NOMO-1 treated with dmso at 0.1 percent for 144 hours (cell line): Measurements from ENCODE around the gene TOX2.

Experiments
- DNase-seq: peaks from one replicate; lab custom pipeline; 2025; ENCODE audit not compliant: unreplicated experiment; lab: John Stamatoyannopoulos, UW

TOX2 gene

DNA sequence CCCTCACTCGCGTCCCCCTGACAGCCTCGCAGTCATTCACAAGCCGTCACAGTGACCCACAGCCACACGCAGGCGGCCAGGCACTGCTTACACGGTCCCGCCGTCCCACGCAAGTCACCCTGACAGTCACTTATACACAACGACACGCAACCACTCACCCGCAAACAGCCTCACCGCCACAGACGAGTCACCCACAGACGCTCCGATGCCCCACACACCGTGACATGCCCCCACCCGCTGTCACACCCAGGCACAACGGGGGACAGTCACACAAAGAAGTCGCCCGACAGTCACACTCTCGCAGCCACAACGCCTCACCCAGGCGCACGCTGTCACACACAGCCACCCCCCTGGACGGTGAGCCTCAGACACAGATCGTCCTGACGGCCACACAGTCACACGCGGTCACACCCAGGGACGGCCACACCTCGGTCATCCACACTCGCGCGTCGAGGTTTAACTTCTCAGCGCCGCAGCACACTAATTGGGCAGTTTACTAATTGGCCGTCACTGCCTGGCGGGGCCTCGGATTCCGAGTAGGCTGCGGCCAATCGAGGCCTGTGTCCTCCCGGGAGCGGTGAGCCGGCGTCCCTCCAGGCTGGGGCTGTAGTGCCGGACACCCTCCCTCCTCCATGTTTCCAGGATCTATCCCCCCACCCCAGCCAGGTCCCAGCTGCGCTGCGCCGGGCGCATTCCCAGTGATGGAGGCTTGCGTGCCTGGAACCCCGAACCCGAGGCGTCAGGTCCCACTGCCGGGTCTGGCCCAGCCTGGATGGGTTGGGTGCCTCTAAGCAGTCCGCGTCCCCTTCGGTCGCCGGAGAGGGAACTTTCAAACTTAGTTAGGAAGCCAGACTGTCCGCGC is 790 bp downstream of the TOX2 start:
- DNase-seq: no peak

DNA sequence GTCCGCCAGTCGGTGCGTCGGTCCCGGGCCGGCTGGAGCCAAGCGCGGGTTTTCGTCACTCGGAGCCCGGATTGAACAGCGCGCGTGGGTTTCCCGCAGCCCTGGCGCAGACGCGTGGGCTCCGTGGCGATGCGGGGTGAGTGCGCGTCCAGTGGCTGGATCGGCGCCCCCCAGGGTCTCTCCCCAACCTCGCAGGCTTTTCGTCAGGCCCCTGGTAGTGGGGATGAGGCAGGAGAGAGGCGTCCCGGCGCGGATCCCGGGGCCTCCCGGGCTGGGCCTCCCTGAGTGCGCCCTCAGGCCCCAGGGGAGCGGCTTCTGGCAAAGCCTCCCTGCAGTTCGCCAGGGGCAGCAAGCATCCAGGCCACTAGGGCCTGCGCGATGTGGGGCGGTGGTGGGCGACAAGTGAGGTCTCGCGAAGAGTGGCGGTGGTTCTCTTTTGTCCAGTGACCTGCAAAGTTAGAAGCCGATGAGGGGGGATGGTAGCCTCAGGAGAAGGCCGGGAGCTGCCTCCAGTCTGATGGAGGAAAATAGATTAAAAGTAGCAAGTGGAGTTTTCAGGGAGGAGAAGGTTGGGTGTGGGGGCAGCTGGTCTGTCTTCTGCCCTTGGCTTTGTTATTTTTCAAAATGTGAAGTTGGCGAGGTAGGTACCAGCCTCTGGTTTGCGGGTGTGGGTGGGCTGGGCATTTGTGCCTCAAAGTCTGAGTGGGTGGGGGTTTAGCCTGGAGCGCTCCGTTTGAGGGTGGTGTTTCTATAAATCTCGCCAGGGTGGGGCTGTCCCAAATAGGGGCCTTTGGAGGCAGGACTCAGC is 1.6 kb downstream of the TOX2 start:
- no peak for DNase-seq

DNA sequence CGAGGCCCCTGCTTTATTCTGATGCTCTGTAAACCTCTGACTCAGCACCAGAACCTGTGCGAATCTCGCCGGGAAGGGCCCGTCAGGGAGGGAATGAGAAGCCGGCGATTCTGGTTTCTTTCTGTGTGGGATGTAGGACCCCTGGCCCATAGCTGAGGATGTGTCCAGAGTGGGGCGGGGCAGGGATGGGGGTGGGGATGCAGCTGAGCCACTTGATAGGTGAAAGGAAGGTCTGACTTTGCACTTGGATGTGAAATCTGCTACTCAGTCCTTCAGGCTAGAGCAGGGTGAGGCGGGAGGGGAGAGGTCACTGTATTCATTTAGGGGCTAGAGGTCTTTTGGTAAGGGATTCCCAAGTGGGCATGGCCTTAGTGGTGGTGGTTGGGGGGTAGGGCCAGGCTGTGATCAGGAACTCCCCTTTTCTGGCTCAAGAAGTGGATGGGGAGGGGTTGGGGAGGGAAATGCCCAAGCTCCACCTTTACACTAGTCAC is 2.3 kb downstream of the TOX2 start:
- no peak for DNase-seq

DNA sequence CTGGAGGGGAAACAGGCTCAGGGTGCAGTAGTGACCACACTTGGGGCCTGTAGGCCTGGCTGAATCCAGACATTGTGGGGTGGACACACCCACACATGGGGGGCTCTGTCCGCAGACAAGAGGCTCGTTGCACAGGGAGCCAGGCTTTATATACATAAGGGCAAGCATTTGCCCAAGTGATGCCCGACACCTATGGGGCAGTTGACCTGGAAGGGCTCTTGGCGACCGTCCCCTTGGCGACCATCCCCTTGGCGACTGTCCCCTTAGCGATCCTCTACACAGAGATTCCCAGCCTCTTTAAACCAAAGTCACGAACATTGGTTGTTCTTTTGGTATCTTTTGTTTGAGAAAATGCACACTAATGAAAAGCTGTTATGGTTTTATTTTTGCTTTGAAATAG is 2.7 kb downstream of the TOX2 start:
- DNase-seq: no peak

DNA sequence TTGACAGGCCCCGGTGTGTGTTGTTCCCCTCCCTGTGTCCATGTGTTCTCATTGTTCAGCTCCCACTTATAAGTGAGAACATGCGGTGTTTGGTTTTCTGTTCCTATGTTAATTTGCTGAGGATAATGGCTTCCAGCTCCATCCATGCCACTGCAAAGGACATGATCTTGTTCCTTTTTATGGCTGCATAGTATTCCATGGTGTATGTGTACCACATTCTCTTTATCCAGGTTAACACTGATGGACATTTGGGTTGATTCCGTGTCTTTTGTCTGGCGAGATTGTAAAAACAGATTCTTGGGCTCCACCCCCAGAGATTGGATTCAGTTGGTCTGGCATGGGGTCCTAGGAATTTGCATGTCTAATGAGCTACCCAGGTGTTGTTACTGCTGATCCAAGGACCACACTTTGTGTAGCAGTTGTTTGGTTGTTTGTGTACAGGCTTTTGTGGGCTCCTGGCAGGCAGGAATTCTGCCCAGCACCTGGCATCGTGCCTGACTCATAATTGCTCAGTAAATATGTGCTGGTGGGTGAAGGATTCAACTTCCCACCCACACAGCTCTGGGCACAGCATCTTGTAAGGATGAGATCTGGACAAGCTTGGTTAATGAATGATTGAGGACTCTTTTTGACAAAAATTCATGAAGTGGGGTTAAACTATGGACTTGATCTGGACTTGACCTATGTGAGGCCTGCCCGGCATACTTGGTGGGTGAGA is 5.2 kb downstream of the TOX2 start:
- DNase-seq: no peak

DNA sequence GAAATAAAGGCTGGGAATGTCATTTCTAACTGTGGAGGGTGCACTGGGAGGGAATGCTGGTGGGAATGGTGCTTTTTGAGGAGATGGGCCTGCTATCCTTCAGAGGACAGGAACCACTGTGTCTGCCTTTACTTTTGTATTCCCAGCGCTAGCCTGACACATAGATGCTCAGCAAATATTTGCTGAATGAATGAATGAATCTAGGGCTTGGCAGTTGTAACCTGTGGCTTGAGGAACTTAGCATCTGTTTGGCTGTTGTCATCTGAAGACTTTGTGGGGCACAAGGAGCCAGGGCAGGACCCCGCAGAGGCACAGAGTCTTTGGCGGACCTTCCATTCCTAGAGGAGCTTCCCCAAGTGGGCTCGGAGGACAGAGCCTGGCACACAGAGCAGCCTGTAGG is 6.1 kb downstream of the TOX2 start:
- no peak for DNase-seq

DNA sequence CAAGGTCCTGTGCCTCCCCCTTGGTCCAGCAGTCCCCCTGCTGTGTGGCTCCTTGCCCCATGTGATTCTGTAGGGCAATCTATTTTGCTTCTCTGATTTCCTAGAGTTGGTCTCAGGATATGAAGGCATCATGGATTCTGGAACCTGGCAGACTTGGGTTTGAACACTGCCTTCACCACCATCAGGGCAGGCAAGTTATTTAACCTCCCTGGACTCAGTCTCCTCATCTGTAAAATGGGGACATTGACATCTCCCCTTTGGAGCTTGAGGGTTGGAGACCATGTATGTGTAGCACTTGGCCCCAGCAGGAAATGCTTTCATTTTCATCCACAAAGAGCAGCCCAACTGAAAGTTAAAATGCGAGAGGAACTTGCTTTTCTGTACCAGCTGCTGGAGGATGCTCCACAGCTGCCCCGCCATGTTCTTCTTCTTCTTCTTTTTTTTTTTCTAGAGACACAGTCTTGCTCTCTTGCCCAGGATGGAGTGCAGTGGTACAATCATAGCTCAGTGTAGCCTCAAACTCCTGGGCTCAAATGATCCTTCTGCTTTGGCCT is 6.7 kb downstream of the TOX2 start:
- no peak for DNase-seq

DNA sequence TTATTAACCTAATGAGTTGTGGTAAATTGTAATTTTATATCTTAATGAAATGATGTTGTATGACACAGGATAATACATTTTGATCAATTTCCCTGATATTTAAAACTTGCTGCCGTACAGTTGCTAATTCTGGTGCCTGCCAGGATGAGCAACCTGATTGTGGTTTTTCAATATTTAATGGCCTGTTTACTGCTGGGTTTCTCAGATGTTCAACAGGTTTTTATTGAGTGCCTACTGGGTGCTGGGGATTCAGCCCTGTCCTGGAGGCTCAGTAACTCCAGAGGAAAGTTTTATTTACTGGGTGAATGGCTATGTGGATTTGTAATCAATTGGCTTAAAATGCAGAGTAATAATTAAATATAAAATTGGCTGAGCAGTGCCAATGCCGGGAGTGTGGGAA is 8.0 kb downstream of the TOX2 start:
- DNase-seq: no peak

DNA sequence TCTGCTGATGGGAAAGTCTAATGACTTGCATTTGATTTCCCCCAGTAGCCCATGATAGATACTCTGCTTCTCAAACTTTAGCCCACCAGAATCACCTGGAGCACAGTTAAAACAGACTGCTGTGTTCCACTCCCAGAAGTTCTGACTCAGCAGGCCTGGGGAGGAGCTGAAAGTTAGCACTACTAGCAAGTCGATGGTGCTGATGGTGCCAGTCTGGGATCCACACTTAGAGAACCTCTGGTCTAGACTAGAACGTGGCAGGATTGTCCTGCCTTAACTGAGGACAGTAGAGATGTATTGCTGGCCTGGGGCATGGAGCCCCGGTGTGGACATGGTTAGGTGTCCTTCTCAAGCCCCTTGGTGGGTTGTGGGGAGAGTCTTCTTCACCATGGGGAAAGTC is 8.7 kb downstream of the TOX2 start:
- DNase-seq: no peak

DNA sequence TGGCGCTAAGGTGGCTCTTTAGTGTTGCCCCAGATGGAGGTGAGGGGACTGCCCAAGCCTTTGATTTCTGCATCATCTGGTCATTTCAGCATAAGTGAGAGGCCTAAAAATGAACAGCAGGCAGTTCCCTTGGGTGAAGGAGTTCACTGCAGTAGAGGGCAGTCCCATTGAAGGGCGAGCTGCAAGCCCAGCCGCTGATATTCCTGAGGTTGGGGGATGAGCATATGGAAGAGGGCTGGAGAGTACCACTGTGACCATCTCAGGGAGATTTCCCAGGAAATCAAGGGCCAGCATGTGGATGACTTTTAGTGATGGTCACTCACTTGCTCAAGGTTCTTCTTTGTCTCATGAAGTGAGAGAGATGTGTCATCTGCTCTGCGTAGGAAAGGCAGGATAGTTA is 9.3 kb downstream of the TOX2 start:
- no peak for DNase-seq

DNA sequence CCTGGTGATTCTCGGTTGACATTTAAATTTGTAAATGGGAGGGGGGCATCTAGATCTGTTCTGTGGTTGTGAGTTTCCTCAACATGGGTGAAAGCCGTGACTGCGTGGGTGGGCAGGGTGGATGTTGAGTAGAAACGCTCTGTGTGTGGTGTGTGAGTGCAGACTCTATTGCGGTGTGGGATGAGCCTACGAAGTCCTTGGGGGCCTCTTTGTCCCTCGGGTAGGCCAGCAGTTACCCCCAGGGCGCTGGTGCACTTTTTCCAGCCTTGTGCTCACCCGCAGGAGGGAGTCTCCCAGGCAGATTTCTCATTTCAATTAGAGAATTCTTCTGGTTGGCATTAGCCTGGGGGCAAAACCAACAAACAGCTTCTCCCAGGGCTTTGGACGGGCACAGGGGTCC is 10.6 kb downstream of the TOX2 start:
- no peak for DNase-seq

DNA sequence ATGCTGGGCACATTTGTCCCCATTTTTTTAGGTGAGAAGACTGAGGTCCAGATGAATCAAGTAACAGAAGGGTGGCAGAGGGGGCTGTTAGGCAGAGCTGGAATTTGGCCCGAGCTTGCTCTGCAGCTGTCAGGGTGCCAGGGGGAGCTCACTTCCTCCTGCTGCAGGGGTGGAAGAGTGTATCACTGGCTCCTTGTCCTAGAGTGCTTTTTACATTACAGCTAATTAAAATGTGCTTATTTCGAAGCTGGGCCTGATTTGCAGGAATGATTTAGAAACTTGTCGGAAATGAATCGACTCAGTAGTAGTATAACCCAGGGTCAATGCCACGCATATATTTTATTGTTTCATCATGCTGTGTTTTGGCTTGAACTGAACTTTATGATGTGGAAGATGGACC is 11.1 kb downstream of the TOX2 start:
- DNase-seq: no peak

DNA sequence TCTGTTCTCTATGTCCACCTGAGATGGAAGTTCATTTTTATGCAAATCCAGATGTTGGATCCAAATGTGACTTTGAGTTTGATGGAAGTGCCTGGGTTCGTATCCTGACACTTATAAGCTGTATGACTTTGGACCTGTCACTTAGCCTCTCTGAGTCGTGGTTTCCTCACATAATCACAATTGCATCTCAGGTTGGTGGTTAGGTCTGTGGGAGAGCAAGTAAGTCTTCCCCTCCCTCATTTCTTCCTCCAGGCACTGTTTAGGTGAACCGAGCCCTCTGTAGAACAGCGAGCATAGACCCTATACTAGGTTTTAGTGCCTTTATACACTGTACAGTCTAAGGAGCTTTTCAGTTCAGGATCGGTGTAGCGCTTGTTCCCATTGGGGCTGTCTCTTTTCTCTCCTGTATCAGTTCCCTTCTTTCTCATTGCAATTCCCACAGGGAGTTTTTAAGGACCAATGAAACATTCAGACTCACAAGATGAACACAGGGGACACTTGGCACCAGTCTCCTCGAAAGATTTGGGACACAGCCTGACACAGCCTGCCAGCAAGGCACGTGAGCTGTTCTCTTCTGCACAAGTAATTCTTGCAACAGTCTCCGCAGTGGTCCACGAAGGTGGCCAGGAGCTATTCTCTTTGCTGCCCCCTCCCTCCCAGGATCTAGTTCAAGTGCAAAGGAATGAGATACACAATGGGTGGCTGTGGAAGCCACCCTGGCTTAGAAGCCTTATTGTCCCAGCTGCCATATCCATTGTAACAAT is 11.8 kb downstream of the TOX2 start:
- DNase-seq: no peak

DNA sequence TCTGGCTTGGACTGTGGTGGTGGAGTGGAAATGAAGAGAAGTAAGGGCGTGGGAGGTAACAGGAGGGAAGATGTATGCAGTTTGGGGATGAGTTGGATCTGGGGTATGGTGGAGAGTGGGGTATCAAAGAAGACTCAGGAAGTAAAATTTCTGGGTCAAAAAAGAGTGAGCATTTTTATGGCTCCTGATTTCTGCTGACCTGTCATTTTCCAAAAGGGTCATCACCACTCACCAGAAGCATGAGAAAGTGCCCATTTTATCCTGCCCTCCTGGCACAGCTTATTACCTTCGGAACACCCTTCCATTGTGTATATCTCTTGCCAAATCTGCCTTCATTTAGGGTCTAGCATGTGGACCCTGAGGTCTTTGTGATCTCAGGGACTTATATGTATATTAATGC is 17.3 kb downstream of the TOX2 start:
- DNase-seq: no peak

DNA sequence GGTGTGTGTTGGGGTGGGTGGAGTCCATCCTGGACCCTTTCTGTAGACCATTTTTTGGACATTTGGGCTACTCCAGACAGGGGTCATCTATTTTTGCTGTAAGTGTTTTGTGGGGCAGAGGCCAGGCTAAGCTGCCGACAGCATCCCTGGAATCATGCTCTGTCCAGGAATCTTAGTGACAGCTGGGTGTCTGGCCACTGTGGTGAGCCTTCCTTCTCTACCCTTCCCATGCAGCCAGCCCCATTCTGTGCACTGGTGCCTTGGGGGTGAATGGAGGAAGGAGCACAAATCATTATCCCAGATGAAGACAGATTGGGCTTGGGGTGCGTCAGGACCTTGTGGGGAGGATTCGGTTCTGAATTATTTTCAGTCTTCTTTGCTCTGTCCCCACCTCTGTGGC is 20.2 kb downstream of the TOX2 start:
- no peak for DNase-seq

DNA sequence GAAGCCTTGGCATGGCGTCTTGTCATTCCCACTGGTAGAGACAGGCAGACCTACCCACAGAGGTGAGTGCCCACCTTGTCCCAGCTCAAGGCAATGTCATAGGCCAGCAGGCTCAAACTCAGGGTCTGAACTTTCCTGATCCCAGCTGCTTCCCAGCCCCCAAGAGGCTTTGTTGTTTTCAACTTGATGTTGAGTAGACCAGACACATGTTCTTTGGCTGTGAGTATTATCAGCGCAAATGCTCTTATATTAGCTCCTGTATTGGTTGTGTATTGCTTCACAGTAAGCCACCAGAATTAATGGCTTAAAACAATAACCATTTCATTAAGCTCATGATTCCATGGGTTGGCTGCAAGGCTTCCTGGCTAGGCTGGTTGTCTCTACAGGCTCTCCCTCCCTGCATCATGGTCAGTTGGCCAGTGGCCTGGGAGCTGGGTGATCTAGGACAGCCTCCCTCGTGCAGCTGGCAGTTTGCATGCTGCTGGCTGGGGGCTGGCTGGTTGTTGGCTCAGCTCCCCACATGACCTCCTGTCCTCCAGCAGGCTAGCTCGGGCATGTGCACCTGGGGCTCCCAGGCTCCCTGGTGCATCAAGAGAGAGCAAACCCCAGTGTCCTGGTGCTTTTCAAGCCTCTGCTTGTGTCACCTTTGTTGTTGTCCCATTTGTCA is 21.6 kb downstream of the TOX2 start:
- DNase-seq: no peak

DNA sequence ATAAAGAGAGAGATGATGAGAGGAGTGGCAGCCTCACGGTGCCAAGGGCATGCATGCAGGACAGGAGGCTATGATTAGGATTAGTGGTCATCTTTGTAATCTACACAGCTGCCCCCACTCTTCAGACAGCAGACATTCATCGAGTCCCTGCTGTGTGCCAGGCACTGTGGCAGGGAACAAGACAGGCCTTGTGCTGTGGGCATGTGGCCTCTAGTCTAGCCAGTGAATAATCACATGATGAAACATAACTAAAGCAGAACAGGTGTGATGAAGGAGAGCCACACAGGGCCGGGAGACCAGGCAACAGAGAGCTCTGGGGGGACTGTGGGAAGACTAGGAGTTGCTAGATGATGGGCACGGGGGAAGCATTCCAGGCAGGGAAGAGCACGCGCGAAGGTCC is 22.2 kb downstream of the TOX2 start:
- no peak for DNase-seq

DNA sequence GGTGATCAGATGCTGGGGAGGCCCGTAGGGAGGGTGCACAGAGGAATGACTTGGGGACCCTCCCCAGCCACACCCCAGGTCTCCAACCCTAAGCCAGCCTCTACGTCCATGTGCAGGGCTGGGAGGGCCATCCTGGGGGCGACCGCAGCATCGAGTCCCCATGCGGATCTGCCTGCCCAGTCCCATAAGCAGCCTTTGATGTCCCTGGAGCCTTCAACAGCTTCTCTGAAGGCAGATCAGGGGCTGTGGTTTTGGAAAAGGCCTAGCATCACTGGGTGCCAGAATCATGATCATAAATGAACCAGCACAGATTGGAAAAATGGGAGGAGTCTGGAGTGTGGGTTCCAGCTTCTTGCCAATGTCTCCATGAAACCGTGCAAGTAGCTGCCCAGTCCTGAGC is 22.9 kb downstream of the TOX2 start:
- no peak for DNase-seq

DNA sequence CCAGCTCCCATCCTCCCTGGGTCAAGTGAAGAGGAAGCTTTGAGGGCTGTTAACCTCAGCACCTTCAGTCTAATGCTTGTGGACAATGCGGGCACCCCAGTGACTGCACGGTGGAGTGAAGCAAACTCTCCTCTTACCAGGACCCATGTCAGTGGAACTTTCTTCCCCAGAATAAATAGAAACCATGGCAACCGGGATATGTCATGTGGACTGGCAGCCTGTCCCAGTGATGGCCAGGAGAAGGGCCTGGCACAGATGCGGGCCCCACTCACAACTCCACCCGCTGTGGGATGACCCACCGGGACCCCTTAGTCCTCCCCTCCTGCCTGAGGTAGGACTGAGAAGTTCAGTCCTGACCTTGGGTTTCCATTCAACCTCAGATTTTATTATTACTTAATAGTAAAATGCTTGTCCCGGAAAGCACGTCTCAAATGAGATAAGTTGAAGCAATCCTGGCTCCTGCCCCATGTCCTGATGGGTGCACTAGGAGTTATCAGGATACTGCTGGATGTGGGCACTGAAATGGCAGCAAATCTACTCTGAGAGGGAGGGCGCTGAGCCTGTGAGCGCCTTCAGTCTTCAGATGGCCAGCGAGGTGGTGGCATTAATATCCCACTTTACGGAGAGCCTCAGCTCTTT is 23.5 kb downstream of the TOX2 start:
- DNase-seq: no peak
